ENCODE results near the gene HM13. TPM values are rescaled to one million over a fixed set of nuclear protein-coding genes. Genes with fewer than 3 reads are reported as not detected.
A peak's percentile ranks its signal among the peaks of the same experiment; 100 is the strongest.

The HM13 gene
- total and polyA plus RNA-seq, 2 of the 13 experiments (the other 11 are each of a cell fraction or from before 2014, with no cell fraction given) = 118 to 243 TPM

- TF ChIP-seq KAT2B (IDR thresholded peaks at IDR 0.05; ENCODE audit: borderline replicate concordance, low read depth, low read length) (no peak), ESRRA (CRISPR knock-in tag; IDR thresholded peaks at IDR 0.05; ENCODE audit: low read depth) (peak; percentile 70), FOXJ3 (CRISPR knock-in tag; IDR thresholded peaks at IDR 0.05; ENCODE audit: borderline replicate concordance) (no peak), POLR2AphosphoS5 (IDR thresholded peaks at IDR 0.05; ENCODE audit: low read depth, low read length) (peak; percentile 8; the same call in 1 of the 2 replicates), ZNF580 (CRISPR knock-in tag; IDR thresholded peaks at IDR 0.05; ENCODE audit: borderline replicate concordance, low read depth) (0 out of 2 replicates have a peak, but pooled peaks have one; percentile 56), ZNF367 (CRISPR knock-in tag; IDR thresholded peaks at IDR 0.05; ENCODE audit: borderline replicate concordance) (0 out of 2 replicates have a peak, but pooled peaks have one; percentile 63), CEBPZ (IDR thresholded peaks at IDR 0.05; ENCODE audit: low read length) (no peak), TOE1 (CRISPR knock-in tag; IDR thresholded peaks at IDR 0.05) (0 out of 2 replicates have a peak, but pooled peaks have one; percentile 47), ZNF75D (CRISPR knock-in tag; IDR thresholded peaks at IDR 0.05; ENCODE audit: borderline replicate concordance) (no peak), HES4 (CRISPR knock-in tag; IDR thresholded peaks at IDR 0.05; ENCODE audit: borderline replicate concordance) (peak; percentile 83; the same call in 1 of the 2 replicates), HNRNPK (IDR thresholded peaks at IDR 0.05; ENCODE audit: low read depth, low read length, poor library complexity, severe bottlenecking) (no peak), ZNF383 (CRISPR knock-in tag; IDR thresholded peaks at IDR 0.05; ENCODE audit: borderline replicate concordance) (peak; percentile 64; the same call in 1 of the 2 replicates), ZNF788 (CRISPR knock-in tag; IDR thresholded peaks at IDR 0.05; ENCODE audit: borderline replicate concordance) (peak; percentile 69; the same call in 1 of the 2 replicates), ZNF550 (CRISPR knock-in tag; IDR thresholded peaks at IDR 0.05; ENCODE audit: borderline replicate concordance) (no peak), MTA1 (CRISPR knock-in tag; IDR thresholded peaks at IDR 0.05; ENCODE audit: borderline replicate concordance) (0 out of 2 replicates have a peak, but pooled peaks have one; percentile 65), FOXP4 (CRISPR knock-in tag; IDR thresholded peaks at IDR 0.05) (peak; percentile 38; the same call in 1 of the 2 replicates), ZFP82 (CRISPR knock-in tag; IDR thresholded peaks at IDR 0.05; ENCODE audit: borderline replicate concordance) (peak; percentile 44; the same call in 1 of the 2 replicates), MEIS1 (CRISPR knock-in tag; IDR thresholded peaks at IDR 0.05; ENCODE audit: borderline replicate concordance) (peak; percentile 49; the same call in 1 of the 2 replicates), ZNF552 (CRISPR knock-in tag; IDR thresholded peaks at IDR 0.05; ENCODE audit: borderline replicate concordance) (no peak), HNRNPH1 (optimal IDR thresholded peaks at IDR 0.05; ENCODE audit: low read depth, low read length) (no peak), ELK4 (CRISPR knock-in tag; IDR thresholded peaks at IDR 0.05; ENCODE audit: borderline replicate concordance) (no peak)
These were observed 55.1 kb downstream of the HM13 start (continued) for GRCh38 chr20:31569163-31570020.

Measured in HepG2 (cell line).